Measurements from ENCODE around the gene PLCG1. TPM values are rescaled to one million over a fixed set of nuclear protein-coding genes. Genes with fewer than 3 reads are reported as not detected.

PLCG1 gene
- total RNA-seq, 3 donors from 2014 or later (not counting 1 experiment from before 2014, with no cell fraction given): 199 to 242 (median 236) TPM

- peak overlapping the region; percentile 93 to 94 for H3K27ac Mint-ChIP-seq
- H3K27me3 Mint-ChIP-seq (ENCODE audit: low read depth in 2 of 2): no peaks in the 10 kb centered on the region
- ATAC-seq (no peak), DNase-seq (peak in 1 of 2 donors; percentile 33)
- no peak for TF ChIP-seq CTCF (IDR thresholded peaks at IDR 0.05)
- intact Hi-C loops (cut with micrococcal nuclease): loop anchor here (5.0 kb wide), 1 partner anchor 178 kb away; the partner anchor contains the start of gene ZHX3
- H3K36me3 Mint-ChIP-seq: no peaks in the 10 kb centered on the region
- Histone ChIP-seq H3K27me3 (ENCODE audit: control insufficient read depth, insufficient read depth, low read length) (no peaks in the 10 kb centered on the region), H3K9me3 (ENCODE audit: control insufficient read depth, insufficient read depth, low read length) (no peaks in the 10 kb centered on the region), H3K27ac (ENCODE audit: low read length) (peak overlapping the region; percentile 68), H3K36me3 (ENCODE audit: control insufficient read depth, insufficient read depth, low read length) (no peaks in the 10 kb centered on the region), H3K4me3 (ENCODE audit: low read length) (peak overlapping the region; percentile 54), H3K4me1 (ENCODE audit: control insufficient read depth, insufficient read depth, low read length) (peaks cover 85% of the 10 kb centered on the region)
- peak overlapping the region; percentile 91 for H3K4me3 Mint-ChIP-seq
- H3K4me1 Mint-ChIP-seq: peaks cover 81 to 85% of the 10 kb centered on the region in 2 donors
- WGBS (ENCODE audit: insufficient coverage): 71% methylated on average over 3 of the region's 5 CpGs
- H3K9me3 Mint-ChIP-seq: no peaks in the 10 kb centered on the region
Observed at GRCh38 chr20:41139227-41140093, 2.1 kb downstream of the PLCG1 start.

- H3K27me3 ChIP-seq (ENCODE audit: control insufficient read depth, insufficient read depth, low read length): no peaks in the 10 kb centered on the region
- 74% methylated on average over 10 of the region's 10 CpGs for WGBS (ENCODE audit: insufficient coverage)
- Mint-ChIP-seq H3K4me3 (peak overlapping the region; percentile 91), H3K27me3 (ENCODE audit: low read depth in 2 of 2) (no peaks in the 10 kb centered on the region), H3K27ac (peak overlapping the region; percentile 93 to 94), H3K4me1 (peaks cover 87 to 89% of the 10 kb centered on the region in 2 donors), H3K36me3 (no peaks in the 10 kb centered on the region), H3K9me3 (no peaks in the 10 kb centered on the region)
- ATAC-seq (no peak), DNase-seq (no peak)
- H3K9me3 ChIP-seq (ENCODE audit: control insufficient read depth, insufficient read depth, low read length): no peaks in the 10 kb centered on the region
- TF ChIP-seq CTCF (IDR thresholded peaks at IDR 0.05): no peak
- H3K36me3 ChIP-seq (ENCODE audit: control insufficient read depth, insufficient read depth, low read length): no peaks in the 10 kb centered on the region
- peaks cover 88% of the 10 kb centered on the region for H3K4me1 ChIP-seq (ENCODE audit: control insufficient read depth, insufficient read depth, low read length)
- H3K27ac ChIP-seq (ENCODE audit: low read length): peak overlapping the region; percentile 39
- intact Hi-C loops (cut with micrococcal nuclease): no loop called here
- H3K4me3 ChIP-seq (ENCODE audit: low read length): no peak overlapping the region
Observed at GRCh38 chr20:41140226-41141133, 3.1 kb downstream of the PLCG1 start.

- peak overlapping the region; percentile 93 to 94 for H3K27ac Mint-ChIP-seq
- H3K27me3 ChIP-seq (ENCODE audit: control insufficient read depth, insufficient read depth, low read length): no peaks in the 10 kb centered on the region
- intact Hi-C loops (cut with micrococcal nuclease): no loop called here
Observed at GRCh38 chr20:41141153-41141815, 3.9 kb downstream of the PLCG1 start.

More at GRCh38 chr20:41141153-41141815, 3.9 kb downstream of the PLCG1 start:
- TF ChIP-seq CTCF (IDR thresholded peaks at IDR 0.05): no peak
- Mint-ChIP-seq H3K36me3 (no peaks in the 10 kb centered on the region), H3K9me3 (no peaks in the 10 kb centered on the region), H3K4me1 (peaks cover 87 to 89% of the 10 kb centered on the region in 2 donors), H3K4me3 (peak overlapping the region; percentile 91), H3K27me3 (ENCODE audit: low read depth in 2 of 2) (no peaks in the 10 kb centered on the region)
- H3K9me3 ChIP-seq (ENCODE audit: control insufficient read depth, insufficient read depth, low read length): no peaks in the 10 kb centered on the region
- H3K27ac ChIP-seq (ENCODE audit: low read length): peak overlapping the region; percentile 33
- peaks cover 88% of the 10 kb centered on the region for H3K4me1 ChIP-seq (ENCODE audit: control insufficient read depth, insufficient read depth, low read length)
- no peak for ATAC-seq
- H3K36me3 ChIP-seq (ENCODE audit: control insufficient read depth, insufficient read depth, low read length): no peaks in the 10 kb centered on the region
- DNase-seq: peak in 1 of 2 donors; percentile 46
- H3K4me3 ChIP-seq (ENCODE audit: low read length): no peak overlapping the region
- 68% methylated on average over 8 of the region's 8 CpGs for WGBS (ENCODE audit: insufficient coverage)
